Fibroblast of lung (primary cell): ENCODE results near the gene TMEM221.
"Not testable (repeated sequence)": the region's sequence is repeated elsewhere in the genome, so short reads cannot be mapped to it uniquely, and the experiment has no call there.

ENCODE experiments used
- EZH2 ChIP-seq: IDR thresholded peaks from 2 replicates; pipeline ENCODE4 v1.5.1; 2012; ENCODE audit warnings: low read length, control low read depth, mild to moderate bottlenecking; ENCODE audit errors: missing control alignments
- TF ChIP-seq, protein P1 (sequence below), 2 donors: IDR thresholded peaks in 1 of 2; conservative IDR thresholded peaks in 1 of 2; 1 replicate in 1 of 2; 2 replicates in 1 of 2; pipeline ENCODE4 v1.5.1; 2011 to 2012; ENCODE audit warnings: low read length in 2 of 2, control low read depth in 1 of 2, inconsistent platforms in 1 of 2, low read depth in 1 of 2, mild to moderate bottlenecking in 1 of 2

DNA sequence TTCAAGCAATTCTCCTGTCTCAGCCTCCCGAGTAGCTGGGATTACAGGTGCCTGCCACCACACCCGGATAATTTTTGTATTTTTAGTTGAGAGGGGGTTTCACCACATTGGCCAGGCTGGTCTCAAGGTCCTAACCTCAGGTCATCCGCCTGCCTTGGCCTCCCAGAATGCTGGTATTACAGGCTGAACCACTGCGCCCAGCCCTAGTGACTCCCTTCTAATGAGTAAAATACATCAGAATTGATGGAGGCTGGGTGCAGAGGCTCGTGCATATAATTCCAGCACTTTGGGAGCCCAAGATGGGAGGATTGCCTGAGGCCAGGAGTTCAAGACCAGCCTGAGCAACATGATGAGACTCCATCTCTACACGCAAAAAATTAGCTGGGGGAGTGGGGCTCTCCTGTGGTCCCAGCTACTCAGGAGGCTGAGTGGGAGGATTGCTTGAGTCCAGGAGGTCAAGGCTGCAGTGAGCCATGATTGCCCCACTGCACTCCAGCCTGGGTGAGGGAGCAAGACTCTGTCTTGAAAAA is 26.6 kb upstream of the TMEM221 start:
- TF ChIP-seq, protein P1, sequence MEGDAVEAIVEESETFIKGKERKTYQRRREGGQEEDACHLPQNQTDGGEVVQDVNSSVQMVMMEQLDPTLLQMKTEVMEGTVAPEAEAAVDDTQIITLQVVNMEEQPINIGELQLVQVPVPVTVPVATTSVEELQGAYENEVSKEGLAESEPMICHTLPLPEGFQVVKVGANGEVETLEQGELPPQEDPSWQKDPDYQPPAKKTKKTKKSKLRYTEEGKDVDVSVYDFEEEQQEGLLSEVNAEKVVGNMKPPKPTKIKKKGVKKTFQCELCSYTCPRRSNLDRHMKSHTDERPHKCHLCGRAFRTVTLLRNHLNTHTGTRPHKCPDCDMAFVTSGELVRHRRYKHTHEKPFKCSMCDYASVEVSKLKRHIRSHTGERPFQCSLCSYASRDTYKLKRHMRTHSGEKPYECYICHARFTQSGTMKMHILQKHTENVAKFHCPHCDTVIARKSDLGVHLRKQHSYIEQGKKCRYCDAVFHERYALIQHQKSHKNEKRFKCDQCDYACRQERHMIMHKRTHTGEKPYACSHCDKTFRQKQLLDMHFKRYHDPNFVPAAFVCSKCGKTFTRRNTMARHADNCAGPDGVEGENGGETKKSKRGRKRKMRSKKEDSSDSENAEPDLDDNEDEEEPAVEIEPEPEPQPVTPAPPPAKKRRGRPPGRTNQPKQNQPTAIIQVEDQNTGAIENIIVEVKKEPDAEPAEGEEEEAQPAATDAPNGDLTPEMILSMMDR (conservative IDR thresholded peaks at IDR 0.05 in 1 of 2, IDR thresholded peaks at IDR 0.05 in 1 of 2; ENCODE audit: low read depth in 1 of 2, low read length in 2 of 2): not testable (repeated sequence)
- TF ChIP-seq EZH2: not testable (repeated sequence)
